ENCODE measurements around the gene RRAS. TPM values are rescaled to one million over a fixed set of nuclear protein-coding genes. Genes with fewer than 3 reads are reported as not detected.

RRAS gene
- total RNA-seq, 3 donors from 2014 or later = 43.9 to 89.8 (median 48.6) TPM

DNA sequence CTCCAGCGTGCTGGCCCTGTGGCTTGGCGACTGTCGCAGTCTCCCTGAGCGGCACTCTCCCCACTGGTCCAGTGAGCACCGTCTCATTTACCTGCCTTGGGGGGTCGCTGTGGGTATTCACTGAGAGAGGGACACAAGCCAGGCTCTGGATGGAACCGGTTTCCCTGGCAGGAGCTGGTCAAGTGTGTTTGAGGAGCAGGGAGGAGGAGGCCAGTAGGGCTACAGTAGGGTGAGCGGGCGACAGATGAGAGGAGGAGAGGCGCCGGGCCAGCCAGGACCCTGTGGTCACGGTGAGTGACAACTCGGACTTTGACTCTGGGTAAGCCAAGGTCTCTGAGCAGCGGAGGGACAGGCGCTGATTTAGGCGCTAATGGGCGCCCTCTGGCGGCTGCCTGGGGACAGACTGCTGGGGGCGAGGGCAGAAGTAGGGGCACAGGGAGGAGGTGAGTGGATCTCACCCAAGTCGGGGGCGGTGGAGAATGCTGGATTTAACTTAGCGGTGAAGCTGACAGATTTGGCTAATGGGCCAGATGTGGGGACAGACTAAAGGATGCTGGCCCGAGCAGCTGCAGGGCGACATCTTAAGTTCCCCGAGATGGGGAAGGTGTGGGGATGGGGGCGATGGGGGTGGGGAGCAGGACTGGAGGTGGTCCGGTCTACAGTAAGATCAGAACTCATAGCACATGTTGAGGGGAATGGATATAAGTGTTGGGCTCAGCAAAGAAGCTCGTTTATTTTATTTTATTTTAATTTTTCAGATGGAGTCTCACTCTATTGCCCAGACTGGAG lies 32.4 kb upstream of the RRAS start:
- H3K4me1 ChIP-seq (ENCODE audit: low read depth) = peaks cover 13% of the 10 kb centered on the region
- H3K4me3 ChIP-seq = no peak overlapping the region
- intact Hi-C loops (cut with DNase I, micrococcal nuclease) = no loop called here
- ATAC-seq (peak; percentile 45), DNase-seq (peak; percentile 81 to 87 (median 83))
- TF ChIP-seq, protein P1, sequence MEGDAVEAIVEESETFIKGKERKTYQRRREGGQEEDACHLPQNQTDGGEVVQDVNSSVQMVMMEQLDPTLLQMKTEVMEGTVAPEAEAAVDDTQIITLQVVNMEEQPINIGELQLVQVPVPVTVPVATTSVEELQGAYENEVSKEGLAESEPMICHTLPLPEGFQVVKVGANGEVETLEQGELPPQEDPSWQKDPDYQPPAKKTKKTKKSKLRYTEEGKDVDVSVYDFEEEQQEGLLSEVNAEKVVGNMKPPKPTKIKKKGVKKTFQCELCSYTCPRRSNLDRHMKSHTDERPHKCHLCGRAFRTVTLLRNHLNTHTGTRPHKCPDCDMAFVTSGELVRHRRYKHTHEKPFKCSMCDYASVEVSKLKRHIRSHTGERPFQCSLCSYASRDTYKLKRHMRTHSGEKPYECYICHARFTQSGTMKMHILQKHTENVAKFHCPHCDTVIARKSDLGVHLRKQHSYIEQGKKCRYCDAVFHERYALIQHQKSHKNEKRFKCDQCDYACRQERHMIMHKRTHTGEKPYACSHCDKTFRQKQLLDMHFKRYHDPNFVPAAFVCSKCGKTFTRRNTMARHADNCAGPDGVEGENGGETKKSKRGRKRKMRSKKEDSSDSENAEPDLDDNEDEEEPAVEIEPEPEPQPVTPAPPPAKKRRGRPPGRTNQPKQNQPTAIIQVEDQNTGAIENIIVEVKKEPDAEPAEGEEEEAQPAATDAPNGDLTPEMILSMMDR (IDR thresholded peaks at IDR 0.05) = peak; percentile 84
- H3K9me3 ChIP-seq = no peaks in the 10 kb centered on the region
- peaks cover 6% of the 10 kb centered on the region for H3K36me3 ChIP-seq (ENCODE audit: low read depth)

DNA sequence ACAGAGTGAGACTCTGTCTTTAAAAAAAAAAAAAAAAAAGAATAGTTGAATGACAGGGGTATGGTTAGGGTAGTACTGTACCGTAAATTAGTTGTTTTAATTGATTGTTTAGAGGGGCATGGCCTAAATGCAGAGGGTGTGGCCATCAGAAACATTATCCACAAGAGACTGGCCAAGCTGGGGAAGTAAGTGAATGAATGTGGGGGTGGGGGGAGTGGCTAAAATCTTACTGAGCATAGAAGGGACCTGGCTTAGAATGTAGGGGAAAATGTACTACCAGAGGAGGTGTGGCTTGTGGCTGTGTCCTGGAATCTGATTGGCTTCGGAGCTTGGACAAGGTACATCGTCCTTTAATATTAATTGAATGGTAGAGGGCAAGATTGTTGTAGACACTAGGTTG lies 29.6 kb upstream of the RRAS start:
- intact Hi-C loops (cut with DNase I, micrococcal nuclease) = no loop called here
- Histone ChIP-seq H3K4me3 (no peak overlapping the region), H3K9me3 (no peaks in the 10 kb centered on the region), H3K36me3 (ENCODE audit: low read depth) (no peaks in the 10 kb centered on the region), H3K4me1 (ENCODE audit: low read depth) (peaks cover 12% of the 10 kb centered on the region)
- TF ChIP-seq, protein P1 (IDR thresholded peaks at IDR 0.05) = no peak
- DNase-seq (no peak), ATAC-seq (no peak)

DNA sequence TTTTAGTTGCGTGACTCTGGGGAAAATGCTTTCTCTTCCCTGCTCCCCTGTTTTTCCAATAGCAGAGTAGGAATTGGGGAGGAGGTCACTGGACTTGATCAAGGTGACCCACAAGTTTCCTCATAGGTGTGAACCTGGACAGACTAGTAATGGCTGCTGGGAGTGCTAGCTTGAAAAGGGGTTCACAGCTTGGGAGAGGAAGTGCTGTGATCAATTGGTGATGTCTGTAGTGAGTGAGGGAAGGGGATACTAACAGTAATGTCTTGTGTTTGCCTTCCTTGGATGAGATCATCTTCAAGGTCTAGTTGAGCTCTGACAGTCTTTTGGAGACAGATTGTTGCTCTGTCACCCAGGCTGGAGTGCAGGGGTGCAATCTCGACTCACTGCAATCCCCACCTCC lies 27.5 kb upstream of the RRAS start:
- intact Hi-C loops (cut with DNase I, micrococcal nuclease) = no loop called here
- H3K36me3 ChIP-seq (ENCODE audit: low read depth) = no peaks in the 10 kb centered on the region
- no peak overlapping the region for H3K4me3 ChIP-seq
- no peaks in the 10 kb centered on the region for H3K9me3 ChIP-seq
- TF ChIP-seq, protein P1 (IDR thresholded peaks at IDR 0.05) = no peak
- ATAC-seq = no peak
- H3K4me1 ChIP-seq (ENCODE audit: low read depth) = peaks cover 19% of the 10 kb centered on the region
- no peak for DNase-seq

DNA sequence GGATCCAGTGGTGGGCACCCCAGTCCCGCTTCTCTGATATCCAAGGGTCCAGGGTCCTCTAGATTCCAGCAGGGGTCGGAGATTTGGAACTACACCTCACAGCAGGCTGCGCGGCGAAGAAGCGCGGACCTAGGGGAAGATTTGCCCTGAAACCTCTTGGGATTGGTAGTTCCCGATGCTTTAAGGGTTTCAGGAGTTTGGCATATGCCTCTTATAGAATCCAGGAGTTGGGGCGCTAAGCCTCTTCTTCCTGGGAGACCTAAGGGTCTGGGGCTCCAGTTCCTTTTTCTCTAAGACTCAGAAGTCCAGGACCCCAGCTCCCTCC lies 26.1 kb upstream of the RRAS start:
- peaks cover 10% of the 10 kb centered on the region for H3K4me1 ChIP-seq (ENCODE audit: low read depth)
- TF ChIP-seq, protein P1 (IDR thresholded peaks at IDR 0.05) = no peak
- peak overlapping the region; percentile 68 for H3K4me3 ChIP-seq
- no peaks in the 10 kb centered on the region for H3K9me3 ChIP-seq
- intact Hi-C loops (cut with DNase I, micrococcal nuclease) = no loop called here
- DNase-seq = no peak
- peak; percentile 0 for ATAC-seq
- H3K36me3 ChIP-seq (ENCODE audit: low read depth) = peaks cover 6% of the 10 kb centered on the region

DNA sequence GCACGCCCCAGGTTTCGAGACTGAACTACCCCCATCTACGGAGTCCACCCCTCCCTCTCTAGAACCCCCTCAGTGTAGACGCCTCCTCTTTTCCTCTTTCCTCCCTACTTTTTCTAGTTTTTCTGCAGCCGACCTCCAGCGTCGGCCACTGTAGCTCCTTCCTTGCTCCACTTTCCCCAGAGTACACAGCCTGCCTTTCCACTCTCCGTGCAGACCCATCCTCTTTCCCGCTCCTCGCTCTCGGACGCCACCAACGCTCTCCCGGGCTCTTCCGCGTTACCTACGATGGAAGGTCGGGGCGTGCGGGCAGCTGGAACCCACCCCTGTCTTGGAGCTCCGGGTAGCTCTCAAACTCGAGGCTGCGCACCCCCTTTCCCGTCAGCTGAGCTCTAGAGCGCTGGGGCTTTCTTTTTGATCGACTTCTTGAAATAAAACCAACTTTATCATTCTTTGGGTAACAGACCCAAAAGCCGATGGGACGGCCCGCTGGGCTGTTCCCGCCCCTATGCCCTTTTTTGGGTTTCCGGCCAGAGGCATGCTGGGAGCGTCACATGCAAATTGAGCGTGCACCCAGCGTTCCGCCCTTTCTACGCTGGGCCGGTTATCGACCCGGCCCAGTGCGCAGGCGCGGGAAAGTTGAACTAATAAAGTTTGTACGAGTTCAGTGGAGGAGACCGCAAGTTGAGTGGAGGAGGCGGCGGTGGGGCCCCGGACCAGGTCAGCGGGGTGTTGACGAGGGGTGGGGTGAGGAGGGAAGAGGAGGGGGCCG lies 25.6 kb upstream of the RRAS start, which contains the start of the genes BCL2L12 and IRF3:
Gene BCL2L12, plus strand, starts transcription at position 583 of the 769 bp plus-strand sequence. CDS start 760 bp downstream, outside the sequence.
Gene IRF3, minus strand, starts transcription at position 507 of the 769 bp plus-strand sequence. CDS start 1,019 bp downstream, outside the sequence.
- DNase-seq = peak; percentile 98 to 99 (median 98)
- intact Hi-C loops (cut with DNase I, micrococcal nuclease) = no loop called here
- Histone ChIP-seq H3K4me3 (peak within 1 kb of the TSS; percentile 68), H3K9me3 (no peaks in the 10 kb centered on the region), H3K36me3 (ENCODE audit: low read depth) (peaks cover 6% of the 10 kb centered on the region), H3K4me1 (ENCODE audit: low read depth) (peaks cover 10% of the 10 kb centered on the region)
- TF ChIP-seq, protein P1 (IDR thresholded peaks at IDR 0.05) = no peak
- ATAC-seq = peak; percentile 89

Measured in mucosa of descending colon (tissue), 3 donors.